ENCODE results near the gene SLC25A17.
"Not testable (repeated sequence)": the region's sequence is repeated elsewhere in the genome, so short reads cannot be mapped to it uniquely, and the experiment has no call there.

Gene SLC25A17, protein sequence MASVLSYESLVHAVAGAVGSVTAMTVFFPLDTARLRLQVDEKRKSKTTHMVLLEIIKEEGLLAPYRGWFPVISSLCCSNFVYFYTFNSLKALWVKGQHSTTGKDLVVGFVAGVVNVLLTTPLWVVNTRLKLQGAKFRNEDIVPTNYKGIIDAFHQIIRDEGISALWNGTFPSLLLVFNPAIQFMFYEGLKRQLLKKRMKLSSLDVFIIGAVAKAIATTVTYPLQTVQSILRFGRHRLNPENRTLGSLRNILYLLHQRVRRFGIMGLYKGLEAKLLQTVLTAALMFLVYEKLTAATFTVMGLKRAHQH

DNA sequence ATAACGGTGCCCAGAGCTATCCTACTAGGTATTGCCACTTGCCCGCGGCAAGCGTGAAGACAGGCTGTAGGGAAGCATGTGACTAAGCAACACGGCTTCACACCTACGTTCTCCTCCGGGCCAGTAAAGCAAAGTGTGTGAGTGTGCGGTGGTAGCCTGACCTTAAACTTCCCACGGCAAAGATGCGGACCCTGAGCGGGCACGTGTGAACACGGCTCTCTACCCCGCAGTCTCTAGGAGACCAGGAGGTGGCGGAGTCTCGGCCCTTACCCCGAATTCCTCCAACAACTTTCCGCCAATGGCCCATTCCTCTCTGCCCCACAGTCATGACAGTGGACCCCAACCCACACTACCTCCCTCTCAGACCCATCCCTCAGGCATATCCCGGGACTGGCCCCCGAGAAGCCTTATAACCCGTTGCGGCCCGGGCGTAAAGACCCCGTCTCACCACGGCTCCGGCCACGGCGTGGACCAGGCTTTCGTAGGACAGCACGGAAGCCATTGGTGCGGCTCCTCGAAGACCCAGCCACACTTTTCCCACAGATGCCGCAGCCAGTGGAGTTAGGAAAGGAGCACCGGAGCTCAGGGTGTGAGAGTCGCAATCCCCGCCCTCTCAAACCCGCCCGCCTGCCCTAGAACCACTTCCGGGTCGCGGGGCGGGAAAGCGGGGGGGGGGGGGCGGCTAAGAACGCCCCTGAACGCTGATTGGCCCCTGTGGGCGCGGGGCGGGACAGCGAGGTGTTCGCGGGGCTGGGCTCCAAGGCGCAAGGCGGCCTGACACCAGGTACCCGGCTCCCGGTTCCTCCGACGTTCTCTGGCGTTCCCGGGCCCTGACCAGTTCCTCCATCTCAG, at the start of gene SLC25A17:
Gene SLC25A17 (minus strand): TSS at position 600 of the 852 bp plus-strand sequence. CDS start 98 bp downstream, at position 502.
- peak; percentile 85 for DNase-seq (ENCODE audit: low read depth)

- DNase-seq (ENCODE audit: low read depth), result not testable (repeated sequence)
Measured at GRCh38 chr22:40868379-40868778, 49.2 kb upstream of the SLC25A17 start.

GRCh38 chr22:40867109-40867508, 48.0 kb upstream of the SLC25A17 start:
- DNase-seq (ENCODE audit: low read depth), result no peak

DNA sequence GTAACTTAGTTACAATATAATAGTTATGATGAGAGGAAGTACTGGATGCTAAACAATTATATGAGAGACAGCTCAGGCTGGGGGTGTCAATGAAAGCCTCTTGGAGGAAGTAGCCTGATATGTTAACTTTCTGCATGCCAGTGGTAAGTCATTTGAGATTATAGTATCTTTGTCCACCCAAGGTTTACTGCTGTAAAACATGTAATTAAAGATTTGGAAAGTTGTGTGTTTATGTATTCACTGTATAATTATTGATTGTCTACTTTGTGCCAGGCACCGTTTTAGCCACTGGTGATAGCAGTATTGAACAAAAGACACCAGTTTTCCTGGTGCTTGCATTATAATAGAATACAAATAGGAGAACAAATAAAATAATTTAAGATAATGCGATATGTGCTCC, 43.4 kb upstream of the SLC25A17 start:
- DNase-seq (ENCODE audit: low read depth), result no peak

DNA sequence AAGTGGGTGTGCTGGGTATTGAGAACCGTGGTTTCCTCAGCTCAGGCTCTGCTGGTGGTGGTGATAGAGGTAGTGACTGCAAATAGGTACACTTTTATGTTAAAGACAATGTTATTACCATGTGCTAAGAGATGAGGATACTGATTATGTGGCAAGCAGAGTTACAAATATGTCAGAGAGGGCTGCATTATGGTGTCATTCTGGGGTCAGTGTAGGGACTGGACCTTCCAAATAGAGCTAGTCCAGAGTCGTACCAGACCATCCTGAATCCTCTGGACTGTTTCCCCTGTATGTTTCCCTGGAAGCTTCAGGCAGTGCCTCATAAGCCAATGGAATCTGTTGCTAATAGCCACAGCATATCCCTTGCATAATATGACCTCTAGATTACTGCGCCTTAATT, 42.9 kb upstream of the SLC25A17 start, which contains the start of gene DNAJB7:
Gene DNAJB7 (minus strand): TSS at position 101 of the 400 bp plus-strand sequence. CDS start 119 bp downstream, outside the sequence.
- DNase-seq (ENCODE audit: low read depth), result no peak

GRCh38 chr22:40857309-40857855, 38.2 kb upstream of the SLC25A17 start:
- no peak for DNase-seq (ENCODE audit: low read depth)

DNA sequence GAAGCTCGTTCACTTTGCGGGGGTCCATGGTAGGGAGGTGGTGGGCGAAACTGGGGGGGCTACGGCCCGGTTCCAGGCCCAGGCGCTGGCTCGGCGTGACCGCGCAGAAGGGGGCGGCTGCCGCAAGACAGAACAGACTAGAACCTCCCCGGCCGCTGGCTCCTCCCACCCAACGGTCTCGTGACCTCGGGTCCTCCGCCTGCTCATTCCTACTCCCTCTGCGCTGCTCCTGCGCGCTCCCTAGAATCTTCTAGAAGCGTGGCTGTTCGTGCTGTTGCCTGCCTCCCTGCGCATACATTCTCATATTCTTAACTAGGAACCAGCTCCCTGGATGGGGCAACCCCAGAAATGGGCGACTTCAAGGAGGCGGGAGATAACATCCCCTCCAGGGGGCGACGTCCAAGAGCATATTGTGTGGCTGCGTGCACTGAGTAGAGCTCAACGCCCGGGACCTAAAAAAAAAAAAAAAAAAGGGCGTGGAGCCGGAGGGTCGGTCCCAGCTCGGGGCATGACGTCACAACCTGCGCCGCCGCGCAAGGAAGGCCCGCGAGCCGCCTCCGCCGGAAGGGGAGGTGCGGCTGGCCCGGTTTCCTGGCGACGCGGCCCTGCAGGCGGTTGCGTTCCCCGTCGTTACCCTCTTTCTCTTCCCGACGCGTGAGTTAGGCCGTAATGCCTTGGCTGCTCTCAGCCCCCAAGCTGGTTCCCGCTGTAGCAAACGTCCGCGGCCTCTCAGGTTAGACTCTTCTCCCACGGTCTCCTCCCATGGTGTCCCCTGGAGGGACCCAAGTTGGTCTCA, 37.6 kb upstream of the SLC25A17 start, which contains the start of the genes ST13 and XPNPEP3:
Gene ST13 (minus strand): TSS at position 127 of the 796 bp plus-strand sequence. CDS start 99 bp downstream, at position 28.
Gene XPNPEP3 (plus strand): TSS at position 636 of the 796 bp plus-strand sequence. CDS start 34 bp downstream, at position 670.
- DNase-seq (ENCODE audit: low read depth), result peak; percentile 95

DNA sequence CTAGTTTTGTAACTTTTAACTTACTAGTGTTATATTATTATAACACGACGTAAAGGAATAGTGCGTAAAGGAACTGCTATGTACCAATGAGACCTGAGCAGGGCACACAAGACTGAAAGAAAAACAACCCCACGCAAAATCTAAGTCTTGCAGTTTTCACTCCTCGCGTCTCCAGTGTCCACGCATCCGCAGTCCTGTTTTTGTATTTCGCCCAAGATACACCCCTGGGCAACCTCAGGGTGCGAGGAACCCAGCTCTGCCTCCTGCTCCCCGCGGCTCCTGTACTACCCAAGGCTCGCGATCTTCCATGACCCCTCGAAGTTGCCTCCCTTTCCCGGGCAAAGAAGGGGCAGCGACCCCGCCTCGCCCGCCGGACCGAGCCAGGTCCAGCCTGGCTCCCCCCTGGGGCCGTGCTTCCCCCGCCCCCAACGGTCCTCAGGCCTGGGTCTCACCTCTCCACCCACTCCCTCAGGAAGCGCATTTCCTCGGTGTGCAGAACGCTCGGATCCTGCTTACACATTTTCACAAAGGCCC, 36.9 kb upstream of the SLC25A17 start:
- DNase-seq (ENCODE audit: low read depth), result no peak

DNA sequence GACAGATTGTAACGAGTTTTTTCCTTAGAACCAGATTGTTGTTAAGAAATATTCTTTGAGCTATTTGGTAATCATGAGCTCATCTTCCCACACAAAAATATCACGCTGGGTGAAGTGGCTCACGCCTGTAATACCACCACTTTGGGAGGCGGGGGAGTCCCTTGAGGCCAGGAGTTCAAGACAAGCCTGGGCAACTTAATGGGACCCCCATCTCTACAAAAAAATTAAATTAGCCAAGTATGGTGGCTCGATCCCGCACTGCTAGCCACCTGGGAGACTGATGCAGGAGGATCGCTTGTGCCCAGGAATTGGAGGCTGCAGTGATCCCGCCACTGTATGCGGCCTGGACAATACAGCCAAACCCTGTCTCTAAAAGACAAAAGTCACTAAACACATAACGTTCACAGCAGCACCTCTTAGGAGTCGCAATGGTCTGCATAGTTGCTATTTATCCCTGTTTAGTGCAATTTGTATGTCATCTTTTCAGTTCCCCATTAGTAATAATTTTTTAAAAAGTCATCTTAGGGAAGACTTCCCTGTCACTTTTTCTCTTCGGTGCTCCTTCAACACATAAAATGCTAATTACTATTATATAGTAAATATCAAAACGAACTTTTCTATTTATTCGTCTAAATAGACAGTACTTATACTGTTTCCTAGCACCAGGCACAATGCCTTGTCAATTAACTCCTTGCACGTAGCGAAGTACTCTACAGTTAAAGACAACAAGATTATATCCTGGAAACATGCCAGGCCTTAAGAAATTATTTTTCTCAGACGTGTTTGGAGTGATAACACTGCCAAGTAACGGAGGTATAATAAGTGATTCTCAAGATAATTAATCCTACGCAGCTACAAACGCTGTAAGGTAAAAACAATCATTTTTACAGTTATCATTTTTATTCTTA, 36.2 kb upstream of the SLC25A17 start:
- no peak for DNase-seq (ENCODE audit: low read depth)

GRCh38 chr22:40853961-40854360, 34.8 kb upstream of the SLC25A17 start:
- DNase-seq (ENCODE audit: low read depth), result no peak

DNA sequence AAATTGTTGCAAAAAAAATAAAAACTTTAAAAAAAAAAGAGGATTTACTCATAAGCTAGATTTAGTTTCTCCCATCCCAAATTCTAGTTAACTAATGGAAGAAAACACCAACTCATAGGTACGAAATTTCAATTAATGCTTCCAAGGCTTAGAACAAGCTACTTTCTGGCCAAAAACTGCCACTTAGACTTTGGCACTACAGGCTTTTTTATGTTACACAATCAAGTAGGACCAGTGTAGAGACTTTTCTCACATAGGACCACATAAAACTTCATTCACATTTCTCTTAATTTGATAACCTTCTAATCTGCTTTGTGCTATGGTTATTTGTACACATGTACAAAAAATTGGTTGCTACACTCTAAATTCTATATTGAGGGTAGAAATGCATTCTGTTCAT, 34.2 kb upstream of the SLC25A17 start:
- no peak for DNase-seq (ENCODE audit: low read depth)

- DNase-seq (ENCODE audit: low read depth), result not testable (repeated sequence)
Measured at GRCh38 chr22:40845816-40846215, 26.7 kb upstream of the SLC25A17 start.

DNA sequence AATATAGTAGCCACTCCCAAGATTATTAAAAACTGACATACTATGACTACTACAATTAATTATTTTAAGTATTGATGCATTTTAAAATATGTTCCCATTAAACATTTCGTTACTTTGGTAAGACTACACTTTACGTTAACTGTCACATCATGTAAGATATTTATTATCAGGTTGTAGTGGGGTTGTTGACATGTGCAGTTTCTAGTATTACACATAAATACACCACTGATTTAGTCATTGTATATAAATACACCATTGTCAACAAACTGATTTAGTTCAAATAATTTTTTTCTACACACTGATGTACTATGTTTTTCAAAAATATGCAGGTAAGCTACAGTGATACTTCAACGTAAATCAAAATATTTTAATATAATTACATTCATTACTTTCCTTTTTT, 25.8 kb upstream of the SLC25A17 start:
- DNase-seq (ENCODE audit: low read depth), result no peak

- no peak for DNase-seq (ENCODE audit: low read depth)
Measured at GRCh38 chr22:40838486-40838885, 19.3 kb upstream of the SLC25A17 start.

- DNase-seq (ENCODE audit: low read depth), result no peak
Measured at GRCh38 chr22:40834619-40835018, 15.5 kb upstream of the SLC25A17 start.

- no peak for DNase-seq (ENCODE audit: low read depth)
Measured at GRCh38 chr22:40829131-40829530, 10.0 kb upstream of the SLC25A17 start.

- DNase-seq (ENCODE audit: low read depth), result no peak
Measured at GRCh38 chr22:40826984-40827741, 8.0 kb upstream of the SLC25A17 start.

GRCh38 chr22:40826292-40826691, 7.1 kb upstream of the SLC25A17 start:
- not testable (repeated sequence) for DNase-seq (ENCODE audit: low read depth)

DNA sequence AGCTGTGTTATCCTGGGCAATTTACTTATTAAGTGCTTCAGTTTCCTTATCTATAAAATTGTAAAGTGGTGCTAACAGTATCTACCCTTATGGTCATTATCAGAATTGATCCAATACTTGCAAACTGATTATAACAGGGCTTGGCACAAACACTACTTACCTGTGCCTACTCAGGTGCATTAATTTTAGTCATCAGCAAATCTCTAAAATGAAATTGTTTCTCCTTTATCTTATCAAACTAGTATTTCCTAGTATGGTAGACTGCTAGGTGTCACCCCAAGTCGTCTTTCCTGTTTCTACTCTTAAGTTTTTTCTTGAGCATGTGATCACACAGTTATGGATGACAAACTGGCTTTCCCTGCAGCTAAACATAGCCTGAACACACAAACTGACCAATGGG, 4.3 kb upstream of the SLC25A17 start:
- DNase-seq (ENCODE audit: low read depth), result no peak
